HL-60 (cell line): Measurements from ENCODE around the gene TADA2A.

Experiments
- POLR2AphosphoS5 ChIP-seq: IDR thresholded peaks from 2 replicates; pipeline ENCODE4 v1.6.1; 2012; ENCODE audit warnings: low read depth
- TF ChIP-seq, protein P1 (sequence below): IDR thresholded peaks from one replicate; pipeline ENCODE4 v1.5.1; 2011; ENCODE audit warnings: low read length, control low read depth, inconsistent platforms; ENCODE audit not compliant: insufficient read depth
- TF ChIP-seq, protein P2 (sequence below): IDR thresholded peaks from 2 replicates; pipeline ENCODE4 v1.6.1; 2012; ENCODE audit warnings: low read depth; ENCODE audit not compliant: insufficient replicate concordance

DNA sequence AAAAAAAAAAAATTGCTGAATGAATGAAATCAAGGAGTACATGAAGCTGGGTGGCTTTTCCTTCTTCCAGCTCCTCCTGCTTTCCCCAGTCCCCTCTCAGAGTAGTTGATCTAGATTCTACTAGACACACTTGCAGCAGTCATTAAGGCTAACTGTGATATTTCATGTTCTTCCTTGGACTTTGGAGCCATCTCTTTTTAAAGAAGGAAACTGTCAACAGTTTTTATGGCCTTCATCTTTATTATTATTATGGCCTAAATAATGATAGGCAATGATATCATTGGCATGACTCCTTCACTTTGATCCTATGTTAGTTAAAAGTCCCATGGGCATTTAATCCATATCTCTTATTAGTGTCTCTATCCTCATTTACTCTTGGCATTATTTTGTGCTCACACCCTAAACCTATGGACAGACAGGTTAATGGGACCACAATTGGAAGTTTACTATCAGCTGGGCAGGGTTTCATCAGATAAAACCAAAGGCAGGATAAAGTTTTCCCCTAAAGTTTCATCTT lies 21.2 kb upstream of the TADA2A start:
- TF ChIP-seq, protein P1, sequence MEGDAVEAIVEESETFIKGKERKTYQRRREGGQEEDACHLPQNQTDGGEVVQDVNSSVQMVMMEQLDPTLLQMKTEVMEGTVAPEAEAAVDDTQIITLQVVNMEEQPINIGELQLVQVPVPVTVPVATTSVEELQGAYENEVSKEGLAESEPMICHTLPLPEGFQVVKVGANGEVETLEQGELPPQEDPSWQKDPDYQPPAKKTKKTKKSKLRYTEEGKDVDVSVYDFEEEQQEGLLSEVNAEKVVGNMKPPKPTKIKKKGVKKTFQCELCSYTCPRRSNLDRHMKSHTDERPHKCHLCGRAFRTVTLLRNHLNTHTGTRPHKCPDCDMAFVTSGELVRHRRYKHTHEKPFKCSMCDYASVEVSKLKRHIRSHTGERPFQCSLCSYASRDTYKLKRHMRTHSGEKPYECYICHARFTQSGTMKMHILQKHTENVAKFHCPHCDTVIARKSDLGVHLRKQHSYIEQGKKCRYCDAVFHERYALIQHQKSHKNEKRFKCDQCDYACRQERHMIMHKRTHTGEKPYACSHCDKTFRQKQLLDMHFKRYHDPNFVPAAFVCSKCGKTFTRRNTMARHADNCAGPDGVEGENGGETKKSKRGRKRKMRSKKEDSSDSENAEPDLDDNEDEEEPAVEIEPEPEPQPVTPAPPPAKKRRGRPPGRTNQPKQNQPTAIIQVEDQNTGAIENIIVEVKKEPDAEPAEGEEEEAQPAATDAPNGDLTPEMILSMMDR: no peak
- no peak for TF ChIP-seq POLR2AphosphoS5
- TF ChIP-seq, protein P2, sequence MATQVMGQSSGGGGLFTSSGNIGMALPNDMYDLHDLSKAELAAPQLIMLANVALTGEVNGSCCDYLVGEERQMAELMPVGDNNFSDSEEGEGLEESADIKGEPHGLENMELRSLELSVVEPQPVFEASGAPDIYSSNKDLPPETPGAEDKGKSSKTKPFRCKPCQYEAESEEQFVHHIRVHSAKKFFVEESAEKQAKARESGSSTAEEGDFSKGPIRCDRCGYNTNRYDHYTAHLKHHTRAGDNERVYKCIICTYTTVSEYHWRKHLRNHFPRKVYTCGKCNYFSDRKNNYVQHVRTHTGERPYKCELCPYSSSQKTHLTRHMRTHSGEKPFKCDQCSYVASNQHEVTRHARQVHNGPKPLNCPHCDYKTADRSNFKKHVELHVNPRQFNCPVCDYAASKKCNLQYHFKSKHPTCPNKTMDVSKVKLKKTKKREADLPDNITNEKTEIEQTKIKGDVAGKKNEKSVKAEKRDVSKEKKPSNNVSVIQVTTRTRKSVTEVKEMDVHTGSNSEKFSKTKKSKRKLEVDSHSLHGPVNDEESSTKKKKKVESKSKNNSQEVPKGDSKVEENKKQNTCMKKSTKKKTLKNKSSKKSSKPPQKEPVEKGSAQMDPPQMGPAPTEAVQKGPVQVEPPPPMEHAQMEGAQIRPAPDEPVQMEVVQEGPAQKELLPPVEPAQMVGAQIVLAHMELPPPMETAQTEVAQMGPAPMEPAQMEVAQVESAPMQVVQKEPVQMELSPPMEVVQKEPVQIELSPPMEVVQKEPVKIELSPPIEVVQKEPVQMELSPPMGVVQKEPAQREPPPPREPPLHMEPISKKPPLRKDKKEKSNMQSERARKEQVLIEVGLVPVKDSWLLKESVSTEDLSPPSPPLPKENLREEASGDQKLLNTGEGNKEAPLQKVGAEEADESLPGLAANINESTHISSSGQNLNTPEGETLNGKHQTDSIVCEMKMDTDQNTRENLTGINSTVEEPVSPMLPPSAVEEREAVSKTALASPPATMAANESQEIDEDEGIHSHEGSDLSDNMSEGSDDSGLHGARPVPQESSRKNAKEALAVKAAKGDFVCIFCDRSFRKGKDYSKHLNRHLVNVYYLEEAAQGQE: no peak
